HCT116 (cell line): ENCODE measurements around the gene LY6G6C. TPM values are rescaled to one million over a fixed set of nuclear protein-coding genes. Genes with fewer than 3 reads are reported as not detected.
A peak's percentile ranks its signal among the peaks of the same experiment; 100 is the strongest.

Experiments used
- ATAC-seq: fragments of 200-7000 bp; cut with Tn5 transposase; 2 replicates; pipeline ENCODE4 v1.9.1; 2020; ENCODE audit warnings: mild to moderate bottlenecking, moderate library complexity
- BruUV-seq: library from RNA; stranded (reverse); fragments of 400-500 nt; replicated peaks from 2 replicates; lab custom pipeline; 2021; lab: Mats Ljungman, UMichigan
- CTCF ChIA-PET: fragments of 300-600 bp; sonication (Branson Sonifier 250); formaldehyde crosslinking; loops from one replicate; lab custom pipeline; 2021; ENCODE audit warnings: antibody characterized with exemption; lab: Charles Lee
- POLR2A ChIA-PET: fragments of 300-600, 350-600 bp; sonication (Branson Sonifier 250); formaldehyde crosslinking; loops from one replicate; lab custom pipeline; 2021; ENCODE audit warnings: antibody characterized with exemption; lab: Charles Lee
- RAD21 ChIA-PET, 2 experiments: fragments of 300-600 bp; sonication (Branson Sonifier 250); formaldehyde crosslinking; loops; one replicate each; lab custom pipeline; 2023; ENCODE audit warnings: low total read pairs in 2 of 2; ENCODE audit not compliant: uncharacterized antibody in 2 of 2, unreplicated experiment in 2 of 2, low non-redundant PET in 1 of 2; lab: Charles Lee
- DNase-seq: peaks from one replicate; pipeline ENCODE4 v3.0.0-alpha.2; 2010; ENCODE audit warnings: low read depth, low spot score
- H2AFZ ChIP-seq: fragments of 200-600 bp; shearing (Covaris generic), sonication (generic); 2 replicates; pipeline ENCODE4 v1.6.1; 2017; ENCODE audit warnings: low read depth, mixed run types, mixed read lengths, antibody characterized with exemption, low read length; ENCODE audit not compliant: poor library complexity, severe bottlenecking
- H3K27ac ChIP-seq: 2 replicates; pipeline ENCODE4 v1.5.1; 2012; ENCODE audit warnings: low read depth, low read length
- H3K27me3 ChIP-seq: fragments of 200-600 bp; sonication (generic); 2 replicates; pipeline ENCODE4 v1.6.1; 2016; ENCODE audit warnings: mixed run types, low read length, mixed read lengths; ENCODE audit not compliant: insufficient read depth
- H3K36me3 ChIP-seq, 2 experiments: fragments of 200-500 bp in 1 of 2; fragments of 200-600 bp in 1 of 2; sonication (Bioruptor generic) in 1 of 2; sonication (generic) in 1 of 2; 2 replicates each; pipeline versions ENCODE4 v1.5.1 to v1.6.1; 2014 to 2016; ENCODE audit warnings: low read length in 2 of 2, inconsistent platforms in 1 of 2, mixed read lengths in 1 of 2, mixed run types in 1 of 2; ENCODE audit not compliant: insufficient read depth in 2 of 2, control insufficient read depth in 1 of 2
- H3K4me1 ChIP-seq, 2 experiments: fragments of 200-600 bp in 1 of 2; sonication (generic) in 1 of 2; 2 replicates each; pipeline versions ENCODE4 v1.5.1 to v1.6.1; 2012 to 2017; ENCODE audit warnings: low read length in 2 of 2, inconsistent platforms in 1 of 2, mild to moderate bottlenecking in 1 of 2, mixed read lengths in 1 of 2, mixed run types in 1 of 2, moderate library complexity in 1 of 2; ENCODE audit not compliant: insufficient read depth in 2 of 2, control insufficient read depth in 1 of 2
- H3K4me2 ChIP-seq: fragments of 200-600 bp; sonication (generic); 2 replicates; pipeline ENCODE4 v1.6.1; 2017; ENCODE audit warnings: mixed run types, low read length, mixed read lengths
- H3K4me3 ChIP-seq, 2 experiments: fragments of 200-600 bp in 1 of 2; sonication (generic) in 1 of 2; replicated peaks in 1 of 2; 2 replicates each; pipeline ENCODE4 v1.5.1; 2011 to 2016; ENCODE audit warnings: low read length in 2 of 2, control low read depth in 1 of 2, low read depth in 1 of 2, mild to moderate bottlenecking in 1 of 2, mixed read lengths in 1 of 2, mixed run types in 1 of 2
- H3K79me2 ChIP-seq: fragments of 200-600 bp; sonication (generic); 2 replicates; pipeline ENCODE4 v1.6.1; 2017; ENCODE audit warnings: mild to moderate bottlenecking, mixed run types, low read length, moderate library complexity, mixed read lengths; ENCODE audit not compliant: insufficient read depth
- H3K9ac ChIP-seq: fragments of 200-600 bp; sonication (generic); 2 replicates; pipeline ENCODE4 v1.6.1; 2016; ENCODE audit warnings: low read length, mixed read lengths
- H3K9me2 ChIP-seq: fragments of 200-600 bp; sonication (generic), shearing (Covaris generic); 2 replicates; pipeline ENCODE4 v1.6.1; 2017; ENCODE audit warnings: mixed run types, mild to moderate bottlenecking, moderate library complexity; ENCODE audit not compliant: insufficient read depth
- H3K9me3 ChIP-seq, 2 experiments: fragments of 200-500 bp in 1 of 2; fragments of 200-600 bp in 1 of 2; sonication (Bioruptor generic) in 1 of 2; sonication (generic) in 1 of 2; 2 replicates each; pipeline ENCODE4 v1.6.1; 2014 to 2017; ENCODE audit warnings: low read length in 2 of 2, mixed read lengths in 2 of 2, inconsistent platforms in 1 of 2, low read depth in 1 of 2, mild to moderate bottlenecking in 1 of 2, mixed run types in 1 of 2, moderate library complexity in 1 of 2; ENCODE audit not compliant: control insufficient read depth in 1 of 2, insufficient read depth in 1 of 2
- H4K20me1 ChIP-seq: fragments of 200-600 bp; sonication (generic), shearing (Covaris generic); 2 replicates; pipeline ENCODE4 v1.6.1; 2017; ENCODE audit warnings: mixed run types, mild to moderate bottlenecking, moderate library complexity; ENCODE audit not compliant: insufficient read depth
- EZH2phosphoT487 ChIP-seq: fragments of 200-600 bp; IDR thresholded peaks from 2 replicates; pipeline ENCODE4 v1.6.1; 2018; ENCODE audit warnings: antibody characterized with exemption, borderline replicate concordance
- POLR2A ChIP-seq: IDR thresholded peaks from 2 replicates; pipeline ENCODE4 v1.7.0; 2011; ENCODE audit warnings: borderline replicate concordance; ENCODE audit not compliant: insufficient read depth, insufficient read length; ENCODE audit errors: extremely low read depth
- ZFX ChIP-seq: fragments of 450-650 bp; IDR thresholded peaks from 2 replicates; pipeline ENCODE4 v1.6.1; 2017
- intact Hi-C: fragments of 100-400 bp; cut with micrococcal nuclease; formaldehyde crosslinking; loops from 2 replicates; pipeline ENCODE4 v1.10.0; 2022
- total RNA-seq: library from RNA; stranded (reverse); gene quantifications from one replicate; pipeline ENCODE4 v1.2.1, GENCODE V29; 2021; ENCODE audit not compliant: unreplicated experiment
- TF ChIP-seq, protein P1 (sequence below): IDR thresholded peaks from 2 replicates; pipeline ENCODE4 v1.6.1; 2012; ENCODE audit warnings: low read depth
- TF ChIP-seq, protein P2 (sequence below): IDR thresholded peaks from 2 replicates; pipeline ENCODE4 v1.6.1; 2012

LY6G6C gene
- total RNA-seq, 1 experiment from 2014 or later, result 0.54 TPM

DNA sequence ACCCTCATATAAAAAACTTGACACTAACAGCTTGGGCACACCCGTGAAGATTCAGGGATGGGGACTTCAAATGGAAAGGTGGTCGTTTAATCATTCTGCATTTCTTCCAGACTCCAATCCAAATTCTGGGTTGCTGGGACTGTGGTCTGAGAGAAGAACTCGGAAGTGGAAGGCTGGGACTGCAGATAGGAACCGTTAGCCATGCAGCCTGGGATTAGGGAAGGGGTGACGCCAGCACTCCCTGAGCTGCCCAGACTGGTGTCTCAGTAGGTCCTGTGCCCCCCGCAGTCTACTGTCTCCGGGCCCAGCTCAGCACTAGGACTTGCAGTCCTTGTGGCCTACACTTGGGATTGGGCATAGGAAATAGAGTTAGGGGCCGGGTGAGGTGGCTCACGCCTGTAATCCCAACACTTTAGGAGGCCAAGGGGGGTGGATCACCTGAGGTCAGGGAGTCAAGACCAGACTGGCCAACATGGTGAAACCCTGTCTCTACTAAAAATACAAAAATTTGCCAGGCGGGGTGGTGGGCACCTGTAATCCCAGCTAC, 15.3 kb upstream of the LY6G6C start:
- intact Hi-C loops, result loop anchor here (5.0 kb wide), 2 partner anchors 70 to 95 kb away; partner anchors contain the start of genes CSNK2B and LY6G5B
- peaks cover 63% of the 10 kb centered on the region for H3K79me2 ChIP-seq
- CTCF ChIA-PET, result interaction anchor here (0.9 kb wide), 1 partner anchor 24 kb away, joined by 4 read pairs; no protein-coding TSS in a partner anchor

More for the DNA sequence above, 15.3 kb upstream of the LY6G6C start:
- no peaks in the 10 kb centered on the region for H3K9me3 ChIP-seq
- ATAC-seq (no peak), DNase-seq (no peak)
- H3K9ac ChIP-seq, result peak overlapping the region; percentile 82
- ChIA-PET POLR2A (interaction anchor here (0.6 to 4.3 kb wide), 8 partner anchors 16 to 99 kb away, joined by 3 to 21 read pairs (median 4); partner anchors contain the start of genes ABHD16A, CSNK2B, GPANK1 and HSPA1B), RAD21 (no interaction called here)
- no peaks in the 10 kb centered on the region for H3K27me3 ChIP-seq
- no peaks in the 10 kb centered on the region; the same call in 1 of the 2 replicates for H4K20me1 ChIP-seq
- peaks cover 23 to 28% of the 10 kb centered on the region in 2 experiments for H3K36me3 ChIP-seq
- H3K4me1 ChIP-seq, result peaks cover 41 to 67% of the 10 kb centered on the region in 2 experiments
- H2AFZ ChIP-seq, result no peak overlapping the region
- H3K27ac ChIP-seq, result peak overlapping the region; percentile 95
- peak overlapping the region; percentile 83 for H3K4me2 ChIP-seq
- TF ChIP-seq POLR2A (no peak), EZH2phosphoT487 (no peak), ZFX (no peak)
- TF ChIP-seq, protein P1, sequence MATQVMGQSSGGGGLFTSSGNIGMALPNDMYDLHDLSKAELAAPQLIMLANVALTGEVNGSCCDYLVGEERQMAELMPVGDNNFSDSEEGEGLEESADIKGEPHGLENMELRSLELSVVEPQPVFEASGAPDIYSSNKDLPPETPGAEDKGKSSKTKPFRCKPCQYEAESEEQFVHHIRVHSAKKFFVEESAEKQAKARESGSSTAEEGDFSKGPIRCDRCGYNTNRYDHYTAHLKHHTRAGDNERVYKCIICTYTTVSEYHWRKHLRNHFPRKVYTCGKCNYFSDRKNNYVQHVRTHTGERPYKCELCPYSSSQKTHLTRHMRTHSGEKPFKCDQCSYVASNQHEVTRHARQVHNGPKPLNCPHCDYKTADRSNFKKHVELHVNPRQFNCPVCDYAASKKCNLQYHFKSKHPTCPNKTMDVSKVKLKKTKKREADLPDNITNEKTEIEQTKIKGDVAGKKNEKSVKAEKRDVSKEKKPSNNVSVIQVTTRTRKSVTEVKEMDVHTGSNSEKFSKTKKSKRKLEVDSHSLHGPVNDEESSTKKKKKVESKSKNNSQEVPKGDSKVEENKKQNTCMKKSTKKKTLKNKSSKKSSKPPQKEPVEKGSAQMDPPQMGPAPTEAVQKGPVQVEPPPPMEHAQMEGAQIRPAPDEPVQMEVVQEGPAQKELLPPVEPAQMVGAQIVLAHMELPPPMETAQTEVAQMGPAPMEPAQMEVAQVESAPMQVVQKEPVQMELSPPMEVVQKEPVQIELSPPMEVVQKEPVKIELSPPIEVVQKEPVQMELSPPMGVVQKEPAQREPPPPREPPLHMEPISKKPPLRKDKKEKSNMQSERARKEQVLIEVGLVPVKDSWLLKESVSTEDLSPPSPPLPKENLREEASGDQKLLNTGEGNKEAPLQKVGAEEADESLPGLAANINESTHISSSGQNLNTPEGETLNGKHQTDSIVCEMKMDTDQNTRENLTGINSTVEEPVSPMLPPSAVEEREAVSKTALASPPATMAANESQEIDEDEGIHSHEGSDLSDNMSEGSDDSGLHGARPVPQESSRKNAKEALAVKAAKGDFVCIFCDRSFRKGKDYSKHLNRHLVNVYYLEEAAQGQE, result no peak
- TF ChIP-seq, protein P2, sequence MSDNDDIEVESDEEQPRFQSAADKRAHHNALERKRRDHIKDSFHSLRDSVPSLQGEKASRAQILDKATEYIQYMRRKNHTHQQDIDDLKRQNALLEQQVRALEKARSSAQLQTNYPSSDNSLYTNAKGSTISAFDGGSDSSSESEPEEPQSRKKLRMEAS, result no peak
- no peaks in the 10 kb centered on the region for H3K9me2 ChIP-seq
- BruUV-seq, result no TSS peak
- peak overlapping the region; percentile 74 to 91 for H3K4me3 ChIP-seq
